ENCODE data around the gene GLCE.

GRCh38 chr15:69170597-69170996 lies 10.2 kb downstream of the GLCE start:
- no peak for TF ChIP-seq EZH2 (IDR thresholded peaks at IDR 0.05; ENCODE audit: insufficient read depth, poor library complexity, severe bottlenecking)
- no peak for TF ChIP-seq EZH2phosphoT487 (IDR thresholded peaks at IDR 0.05; ENCODE audit: insufficient read depth, low read depth)

Measured in GM23248 (cell line).